Endometrial microvascular endothelial cells (primary cell): Measurements from ENCODE around the gene GCFC2. TPM values are rescaled to one million over a fixed set of nuclear protein-coding genes. Genes with fewer than 3 reads are reported as not detected.
"Not testable (repeated sequence)": the region's sequence is repeated elsewhere in the genome, so short reads cannot be mapped to it uniquely, and the experiment has no call there.

Source experiments
- in situ Hi-C: cut with HindIII; loops from 2 replicates; pipeline ENCODE4 v1.10.0; 2017; ENCODE audit warnings: low sequenced_read_pairs, low pct_unique_long_range_greater_than_20kb; ENCODE audit errors: inconsistent ontology term
- total RNA-seq: library from RNA; depleted of rRNA; stranded (reverse); fragments of >200 nt; gene quantifications from one replicate; pipeline ENCODE4 v1.2.3, GENCODE V29; 2015; ENCODE audit errors: inconsistent ontology term

The GCFC2 gene
- total RNA-seq, 1 donor from 2014 or later, result 33.5 TPM

DNA sequence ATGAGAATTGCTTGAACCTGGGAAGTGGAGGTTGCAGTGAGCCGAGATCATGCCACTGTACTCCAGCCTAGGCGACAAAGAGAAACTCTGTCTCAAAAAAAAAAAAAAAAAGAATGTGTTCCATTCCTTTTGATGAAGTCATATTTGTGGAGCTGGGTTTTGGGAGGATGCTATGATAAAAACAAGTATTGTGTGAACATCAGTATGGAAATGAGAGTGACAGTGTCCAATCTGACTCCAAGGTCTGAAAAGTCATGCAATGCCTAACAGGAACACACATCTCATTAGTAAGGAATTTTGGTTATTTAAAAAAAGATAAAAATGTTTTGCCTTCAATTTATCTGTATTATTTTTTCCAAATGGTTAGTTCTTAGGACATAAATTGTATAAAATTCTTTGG lies 11.8 kb downstream of the GCFC2 start:
- in situ Hi-C loops, result no loop called here

- in situ Hi-C loops, result no loop called here
These were observed 22.5 kb downstream of the GCFC2 start for GRCh38 chr2:75688196-75688595.

DNA sequence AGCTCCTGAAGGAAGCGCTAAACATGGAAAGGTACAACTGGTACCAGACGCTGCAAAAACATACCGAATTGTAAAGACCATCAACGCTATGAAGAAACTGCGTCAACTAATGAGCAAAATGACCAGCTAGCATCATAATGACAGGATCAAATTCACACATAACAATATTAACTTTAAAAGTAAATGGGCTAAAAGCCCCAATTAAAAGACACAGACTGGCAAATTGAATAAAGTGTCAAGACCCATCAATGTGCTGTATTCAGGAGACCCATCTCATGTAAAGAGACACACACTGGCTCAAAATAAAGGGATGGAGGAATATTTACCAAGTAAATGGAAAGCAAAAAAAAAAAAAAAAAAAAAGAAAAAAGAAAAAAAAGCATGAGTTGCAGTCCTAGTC lies 27.3 kb downstream of the GCFC2 start:
- in situ Hi-C loops, result not testable (repeated sequence)

DNA sequence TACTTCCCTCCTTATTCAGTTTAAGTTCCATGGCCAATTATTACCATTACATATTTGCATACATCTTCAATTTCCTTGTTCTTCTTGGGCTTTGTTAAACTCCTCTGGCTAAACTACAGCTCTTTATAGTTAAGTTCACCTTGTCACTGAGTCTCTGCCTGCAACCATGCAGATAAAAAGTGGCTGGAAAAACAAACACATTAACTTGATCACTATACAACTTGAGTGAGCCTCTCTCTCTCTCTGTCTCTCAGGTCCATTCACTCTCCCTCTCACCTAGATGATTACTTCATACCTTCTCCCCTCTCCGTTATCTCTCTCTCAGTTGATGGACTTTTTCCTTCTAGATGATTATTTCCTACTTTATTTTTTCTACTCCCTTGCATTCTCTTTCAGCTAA lies 30.3 kb downstream of the GCFC2 start:
- in situ Hi-C loops, result no loop called here

DNA sequence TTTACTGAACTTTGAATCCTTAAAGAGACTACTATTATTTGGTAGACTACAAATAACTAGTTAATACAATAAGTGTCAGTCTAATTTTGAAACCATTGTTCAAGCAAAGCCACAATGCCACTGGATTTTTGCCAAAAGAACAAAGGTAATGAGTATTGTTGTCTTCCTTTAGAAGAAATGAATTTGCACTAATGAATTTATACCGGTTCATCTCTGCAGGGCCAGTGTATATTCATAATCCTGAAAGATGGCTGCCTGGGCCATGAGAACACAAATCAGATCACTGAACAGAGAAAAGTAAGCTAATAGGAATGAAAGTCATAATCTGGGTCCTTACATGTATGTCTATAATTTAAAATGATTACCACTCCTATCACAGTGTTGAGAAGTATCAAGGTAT lies 31.2 kb downstream of the GCFC2 start:
- in situ Hi-C loops, result no loop called here

- in situ Hi-C loops, result no loop called here
These were observed 34.3 kb downstream of the GCFC2 start for GRCh38 chr2:75676464-75676863.

- in situ Hi-C loops, result no loop called here
These were observed 34.8 kb downstream of the GCFC2 start for GRCh38 chr2:75675908-75676307.

DNA sequence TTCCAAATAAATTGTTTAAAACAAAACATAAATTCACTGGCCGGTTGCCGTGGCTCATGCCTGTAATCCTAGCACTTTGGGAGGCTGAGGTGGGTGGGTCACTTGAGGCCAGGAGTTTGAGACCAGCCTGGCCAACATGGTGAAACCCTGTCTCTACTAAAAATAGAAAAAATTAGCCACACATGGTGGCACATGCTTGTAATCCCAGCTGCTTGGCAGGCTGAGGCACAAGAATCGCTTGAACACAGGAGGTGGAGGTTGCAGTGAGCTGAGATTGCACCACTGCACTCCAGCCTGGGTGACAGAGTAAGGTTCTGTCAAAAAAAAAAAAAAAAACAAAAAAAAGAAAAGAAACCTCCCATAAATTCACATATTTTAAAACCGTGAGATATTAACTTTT lies 35.3 kb downstream of the GCFC2 start:
- in situ Hi-C loops, result not testable (repeated sequence)

GRCh38 chr2:75667884-75668283 lies 42.8 kb downstream of the GCFC2 start:
- in situ Hi-C loops, result no loop called here

- in situ Hi-C loops, result no loop called here
These were observed 43.8 kb downstream of the GCFC2 start for GRCh38 chr2:75666911-75667310.

- in situ Hi-C loops, result no loop called here
These were observed 52.9 kb downstream of the GCFC2 start for GRCh38 chr2:75657798-75658197.

DNA sequence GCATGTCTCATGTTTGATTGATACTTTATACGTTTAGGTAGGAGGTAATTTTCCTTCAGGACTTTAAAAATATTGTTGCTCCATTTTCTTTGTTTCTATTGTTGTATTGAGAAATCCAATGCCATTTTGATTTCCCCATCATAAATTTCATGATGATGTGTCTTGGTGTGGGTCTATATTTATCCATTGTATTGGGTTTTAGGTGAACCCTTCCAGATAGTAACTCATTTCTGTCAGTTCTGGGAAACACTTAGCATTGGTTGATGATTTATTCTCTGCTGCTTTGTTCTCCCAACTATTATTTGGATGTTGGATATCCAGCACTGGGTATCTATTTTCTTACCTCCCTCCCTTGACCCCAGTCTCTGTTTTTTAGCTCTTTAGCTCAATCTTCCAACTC lies 54.2 kb downstream of the GCFC2 start:
- in situ Hi-C loops, result no loop called here

- in situ Hi-C loops, result no loop called here
These were observed 54.9 kb downstream of the GCFC2 start for GRCh38 chr2:75655861-75656260.

DNA sequence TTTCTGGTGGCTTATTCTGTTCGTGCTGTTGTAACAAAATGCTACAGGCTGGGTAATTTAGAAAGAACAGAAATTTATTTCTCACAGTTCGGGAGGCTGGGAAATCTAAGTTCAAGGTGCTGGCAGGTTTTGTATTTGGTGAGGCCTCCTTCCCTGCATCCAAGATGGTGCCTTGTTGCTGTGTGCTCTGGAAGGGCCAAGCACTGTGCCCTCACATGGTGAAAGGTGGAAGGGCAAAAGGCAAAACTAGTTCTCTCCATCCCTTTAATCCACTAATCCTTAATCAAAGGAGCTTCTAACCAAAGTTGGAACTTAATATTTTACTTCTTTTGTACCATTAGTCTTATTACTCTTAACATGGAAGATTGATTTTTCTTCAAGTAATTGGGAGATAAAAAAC lies 56.7 kb downstream of the GCFC2 start:
- in situ Hi-C loops, result no loop called here

- in situ Hi-C loops, result no loop called here
These were observed 62.9 kb downstream of the GCFC2 start for GRCh38 chr2:75647771-75648170.

DNA sequence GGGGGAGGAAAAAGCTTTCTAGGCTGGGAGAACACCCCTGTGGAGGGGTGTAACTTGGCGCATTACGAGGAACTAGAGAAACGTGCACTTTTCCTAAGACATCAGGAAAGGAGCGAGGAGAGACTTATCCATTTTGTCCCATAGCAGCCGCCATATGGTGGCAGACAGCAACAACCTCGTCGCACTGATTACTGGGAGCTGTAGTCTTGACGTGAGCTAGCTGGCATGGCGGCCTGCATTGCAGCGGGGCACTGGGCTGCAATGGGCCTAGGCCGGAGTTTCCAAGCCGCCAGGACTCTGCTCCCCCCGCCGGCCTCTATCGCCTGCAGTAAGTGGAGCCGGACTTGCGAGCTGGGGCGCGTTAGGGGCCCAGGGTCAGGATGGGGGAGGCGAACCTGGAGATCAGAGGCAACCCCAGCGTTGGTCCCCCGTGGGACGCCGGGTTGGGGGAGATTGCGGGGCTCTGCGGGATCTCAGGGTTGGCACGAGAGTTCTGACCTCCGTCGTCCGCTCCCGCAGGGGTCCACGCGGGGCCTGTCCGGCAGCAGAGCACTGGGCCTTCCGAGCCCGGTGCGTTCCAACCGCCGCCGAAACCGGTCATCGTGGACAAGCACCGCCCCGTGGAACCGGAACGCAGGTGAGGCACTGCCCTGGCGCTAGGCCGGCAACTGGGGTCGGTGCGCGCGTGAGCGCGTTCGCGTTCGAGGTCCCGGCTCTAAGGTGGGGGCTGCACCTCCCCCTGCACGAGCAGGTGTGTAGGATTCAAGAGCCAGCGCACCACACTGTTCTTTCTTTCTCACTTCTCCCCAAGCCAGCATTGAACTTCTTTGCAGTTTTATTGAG lies 63.9 kb downstream of the GCFC2 start, which contains the start of gene MRPL19:
TSS of gene MRPL19 (plus strand) at position 201 of the 843 bp plus-strand sequence. CDS start at position 226, 25 bp downstream.
- in situ Hi-C loops, result no loop called here

DNA sequence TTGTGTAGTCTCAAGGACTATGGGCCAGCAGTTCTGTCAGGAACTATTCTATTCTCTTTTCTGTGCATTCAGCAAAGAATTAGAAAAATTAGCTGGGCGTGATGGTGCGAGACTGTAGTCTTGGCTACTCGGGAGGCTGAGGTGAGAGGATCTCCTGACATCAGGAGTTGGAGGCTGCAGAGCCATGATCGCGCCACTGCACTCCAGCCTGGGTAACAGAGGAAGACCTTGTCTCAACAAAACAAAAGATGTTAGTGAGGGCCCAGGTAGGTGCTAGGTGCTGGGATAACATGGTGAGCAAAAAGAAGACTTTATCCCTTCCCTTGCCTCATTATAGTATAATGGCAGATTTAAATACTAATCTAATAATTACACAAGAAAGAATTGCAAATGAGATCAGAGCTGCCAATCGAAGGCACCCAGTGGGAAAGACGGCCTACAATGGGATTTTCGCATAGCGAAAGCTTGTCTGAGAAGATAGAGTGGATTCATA lies 64.6 kb downstream of the GCFC2 start:
- in situ Hi-C loops, result no loop called here

DNA sequence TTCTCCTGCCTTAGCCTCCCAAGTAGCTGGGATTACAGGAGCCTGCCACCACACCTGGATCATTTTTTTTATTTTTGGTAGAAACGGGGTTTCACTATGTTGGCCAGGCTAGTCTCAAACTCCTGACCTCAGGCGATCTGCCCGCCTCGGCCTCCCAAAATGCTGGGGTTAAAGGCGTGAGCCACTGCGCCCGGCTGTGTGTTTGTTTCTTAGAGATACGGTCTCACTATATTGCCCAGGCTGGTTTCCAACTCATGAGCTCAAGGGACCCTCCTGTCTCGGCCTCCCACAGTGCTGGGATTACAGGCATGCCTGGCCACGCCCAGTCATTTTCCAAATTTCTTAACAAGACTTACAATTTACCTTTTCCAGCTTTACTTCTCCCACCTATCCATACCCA lies 65.1 kb downstream of the GCFC2 start:
- in situ Hi-C loops, result no loop called here

- in situ Hi-C loops, result no loop called here
These were observed 66.7 kb downstream of the GCFC2 start for GRCh38 chr2:75643980-75644379.

GRCh38 chr2:75641587-75641986 lies 69.1 kb downstream of the GCFC2 start:
- in situ Hi-C loops, result no loop called here
